Adrenal gland (tissue), 12 donors: ENCODE measurements around the gene SRBD1. TPM values are rescaled to one million over a fixed set of nuclear protein-coding genes. Genes with fewer than 3 reads are reported as not detected.

Source experiments
- DNase-seq, 7 donors: peaks; one replicate each; pipeline ENCODE4 v3.0.0-alpha.2; 2019 to 2020
- H3K27ac ChIP-seq, 5 donors: fragments of 200-600 bp; sonication (generic) in 4 of 5; 1 replicate in 3 of 5; 2 replicates in 2 of 5; pipeline versions ENCODE4 v1.5.1 to v1.8.0; 2016 to 2020; ENCODE audit warnings: mild to moderate bottlenecking in 1 of 5
- H3K27me3 ChIP-seq: fragments of 200-600 bp; 2 replicates; pipeline ENCODE4 v1.8.0; 2021
- H3K36me3 ChIP-seq, 2 donors: fragments of 200-600 bp; replicated peaks in 1 of 2; 1 replicate in 1 of 2; 2 replicates in 1 of 2; pipeline versions ENCODE4 v1.5.1 to v1.8.0; 2018 to 2022
- H3K4me1 ChIP-seq, 2 donors: fragments of 200-600 bp; replicated peaks in 1 of 2; 1 replicate in 1 of 2; 2 replicates in 1 of 2; pipeline versions ENCODE4 v1.5.1 to v1.8.0; 2018 to 2021
- H3K4me3 ChIP-seq, 4 donors: fragments of 200-600 bp; sonication (generic) in 3 of 4; one replicate each; pipeline ENCODE4 v1.5.1; 2016 to 2018
- H3K9me3 ChIP-seq, 3 donors: fragments of 200-600 bp; sonication (generic) in 1 of 3; replicated peaks in 1 of 3; 1 replicate in 2 of 3; 2 replicates in 1 of 3; pipeline versions ENCODE4 v1.5.1 to v1.8.0; 2016 to 2021
- POLR2A ChIP-seq, 2 donors: fragments of 450-650 bp; IDR thresholded peaks; one replicate each; pipeline ENCODE4 v1.6.1; 2017; ENCODE audit warnings: antibody characterized with exemption in 2 of 2, mild to moderate bottlenecking in 2 of 2, moderate library complexity in 1 of 2
- WGBS, 4 donors: extraction: QIAGEN DNeasy Blood & Tissue Kit in 2 of 4; methylation state at CpG; one replicate each; pipeline versions ENCODE4 v1.1.5 to v1.1.7; 2013 to 2017; 5-methylcytosine and 5-hydroxymethylcytosine counted together
- intact Hi-C, 2 donors: fragments of 100-400 bp; cut with DNase I; formaldehyde crosslinking; loops; one replicate each; pipeline versions ENCODE4 v1.14.1 to v1.15.0; 2022 to 2023
- polyA plus RNA-seq, 3 donors: library from polyadenylated mRNA; stranded (reverse); fragments of 200-250 nt in 2 of 3; fragments of 350-450 nt in 1 of 3; fragmentation: Illumina TruSeq in 1 of 3; extraction: RNeasy Lipid Tissue Mini Kit (QIAGEN cat#74804) in 1 of 3; gene quantifications; one replicate each; pipeline ENCODE4 v1.2.3, GENCODE V29; 2013 to 2014
- total RNA-seq, 9 donors: library from RNA; depleted of rRNA in 4 of 9; stranded (reverse); fragments of >200 nt in 4 of 9; fragments of 120-200 nt in 1 of 9; fragmentation: NEBNext Ultra II Directional in 1 of 9; extraction: Animal tissue kit (Norgen Biotek cat#: 25700) in 1 of 9; gene quantifications; one replicate each; pipeline versions ENCODE4 v1.1.0 to v1.2.4, GENCODE V29; 2013 to 2023
- TF ChIP-seq, protein P1 (sequence below), 6 experiments: fragments of 450-650 bp in 4 of 6; fragments of 200-600 bp in 2 of 6; sonication (generic) in 1 of 6; IDR thresholded peaks; 1 replicate in 5 of 6; 2 replicates in 1 of 6; pipeline versions ENCODE4 v1.5.1 to v1.8.0; 2016 to 2021; ENCODE audit warnings: antibody characterized with exemption in 6 of 6, mild to moderate bottlenecking in 2 of 6, moderate library complexity in 1 of 6
- donor health status: healthy with polysubstance abuse.
- donor health status: Bipolar disorder and iron deficiency.
- donor health status: DM: yes; HTN: yes; CAD: no.
- donor health status: DM: no; HTN: no; CAD: no.
- donor health status: DM: no; HTN: no; CAD: no.
- donor health status: DM: yes; HTN: yes; CAD: no.

Gene SRBD1
- total and polyA plus RNA-seq, 12 donors = 2.7 to 21.6 (median 13.8) TPM

DNA sequence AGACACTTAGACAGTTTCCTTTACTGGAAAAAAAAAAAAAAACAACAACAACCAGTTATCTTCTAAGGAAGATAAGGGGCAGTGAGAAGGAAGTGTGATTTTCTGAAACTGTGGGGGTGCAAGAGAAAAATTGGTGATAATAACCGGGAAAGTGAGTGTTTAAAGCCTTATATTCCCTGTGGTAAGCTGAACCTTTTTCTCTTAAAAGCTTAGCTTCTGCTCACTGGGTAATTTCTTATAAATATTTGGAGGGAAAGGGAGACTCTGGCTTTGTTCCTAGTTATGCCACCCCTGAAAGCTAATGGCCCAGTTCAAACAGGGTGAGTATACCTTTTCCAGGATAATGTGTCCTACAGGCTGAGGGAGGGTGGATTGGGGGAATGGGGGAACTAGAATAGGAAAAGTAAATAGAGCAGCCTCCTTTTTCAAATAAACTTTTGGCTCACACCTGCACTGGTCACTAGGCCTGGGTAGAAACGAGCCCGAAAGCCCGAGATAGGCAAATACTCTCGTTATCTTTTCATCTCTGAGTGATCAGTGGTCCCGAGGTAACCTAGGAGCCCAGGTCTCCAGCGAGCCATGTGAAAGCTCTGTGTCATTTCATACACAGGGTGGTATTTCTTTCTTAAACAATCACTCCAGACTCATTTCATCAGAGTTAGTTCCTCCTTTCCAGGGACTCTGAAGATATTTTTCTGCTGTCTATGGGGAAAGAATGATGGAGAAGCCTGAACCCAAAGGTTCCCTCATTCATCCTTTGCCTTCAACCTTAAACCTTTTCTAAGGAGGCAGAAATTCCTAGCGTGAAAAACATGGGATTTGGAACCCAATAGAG is 15.5 kb upstream of the SRBD1 start:
- H3K27me3 ChIP-seq = no peaks in the 10 kb centered on the region
- no peak overlapping the region for H3K27ac ChIP-seq
- no peak for DNase-seq
- TF ChIP-seq, protein P1, sequence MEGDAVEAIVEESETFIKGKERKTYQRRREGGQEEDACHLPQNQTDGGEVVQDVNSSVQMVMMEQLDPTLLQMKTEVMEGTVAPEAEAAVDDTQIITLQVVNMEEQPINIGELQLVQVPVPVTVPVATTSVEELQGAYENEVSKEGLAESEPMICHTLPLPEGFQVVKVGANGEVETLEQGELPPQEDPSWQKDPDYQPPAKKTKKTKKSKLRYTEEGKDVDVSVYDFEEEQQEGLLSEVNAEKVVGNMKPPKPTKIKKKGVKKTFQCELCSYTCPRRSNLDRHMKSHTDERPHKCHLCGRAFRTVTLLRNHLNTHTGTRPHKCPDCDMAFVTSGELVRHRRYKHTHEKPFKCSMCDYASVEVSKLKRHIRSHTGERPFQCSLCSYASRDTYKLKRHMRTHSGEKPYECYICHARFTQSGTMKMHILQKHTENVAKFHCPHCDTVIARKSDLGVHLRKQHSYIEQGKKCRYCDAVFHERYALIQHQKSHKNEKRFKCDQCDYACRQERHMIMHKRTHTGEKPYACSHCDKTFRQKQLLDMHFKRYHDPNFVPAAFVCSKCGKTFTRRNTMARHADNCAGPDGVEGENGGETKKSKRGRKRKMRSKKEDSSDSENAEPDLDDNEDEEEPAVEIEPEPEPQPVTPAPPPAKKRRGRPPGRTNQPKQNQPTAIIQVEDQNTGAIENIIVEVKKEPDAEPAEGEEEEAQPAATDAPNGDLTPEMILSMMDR (IDR thresholded peaks at IDR 0.05) = no peak
- TF ChIP-seq POLR2A (IDR thresholded peaks at IDR 0.05) = no peak
- H3K36me3 ChIP-seq = no peaks in the 10 kb centered on the region
- no peaks in the 10 kb centered on the region for H3K9me3 ChIP-seq
- intact Hi-C loops = no loop called here
- WGBS, 4 donors = 58 to 82% (median 78%) methylated on average over 8 of the region's 8 CpGs
- no peaks in the 10 kb centered on the region for H3K4me1 ChIP-seq
- no peak overlapping the region for H3K4me3 ChIP-seq

- TF ChIP-seq POLR2A (IDR thresholded peaks at IDR 0.05) = no peak
- TF ChIP-seq, protein P1 (IDR thresholded peaks at IDR 0.05) = no peak
- Histone ChIP-seq H3K4me3 (no peak overlapping the region), H3K27me3 (no peaks in the 10 kb centered on the region), H3K27ac (no peak overlapping the region), H3K4me1 (no peaks in the 10 kb centered on the region), H3K9me3 (no peaks in the 10 kb centered on the region), H3K36me3 (no peaks in the 10 kb centered on the region)
- no peak for DNase-seq
- intact Hi-C loops = no loop called here
Measured at GRCh38 chr2:45625824-45626223, 14.8 kb upstream of the SRBD1 start.

GRCh38 chr2:45623098-45623497 is 12.0 kb upstream of the SRBD1 start:
- H3K36me3 ChIP-seq = no peaks in the 10 kb centered on the region
- WGBS, 4 donors = 75 to 80% (median 78%) methylated on average over 3 of the region's 3 CpGs

DNA sequence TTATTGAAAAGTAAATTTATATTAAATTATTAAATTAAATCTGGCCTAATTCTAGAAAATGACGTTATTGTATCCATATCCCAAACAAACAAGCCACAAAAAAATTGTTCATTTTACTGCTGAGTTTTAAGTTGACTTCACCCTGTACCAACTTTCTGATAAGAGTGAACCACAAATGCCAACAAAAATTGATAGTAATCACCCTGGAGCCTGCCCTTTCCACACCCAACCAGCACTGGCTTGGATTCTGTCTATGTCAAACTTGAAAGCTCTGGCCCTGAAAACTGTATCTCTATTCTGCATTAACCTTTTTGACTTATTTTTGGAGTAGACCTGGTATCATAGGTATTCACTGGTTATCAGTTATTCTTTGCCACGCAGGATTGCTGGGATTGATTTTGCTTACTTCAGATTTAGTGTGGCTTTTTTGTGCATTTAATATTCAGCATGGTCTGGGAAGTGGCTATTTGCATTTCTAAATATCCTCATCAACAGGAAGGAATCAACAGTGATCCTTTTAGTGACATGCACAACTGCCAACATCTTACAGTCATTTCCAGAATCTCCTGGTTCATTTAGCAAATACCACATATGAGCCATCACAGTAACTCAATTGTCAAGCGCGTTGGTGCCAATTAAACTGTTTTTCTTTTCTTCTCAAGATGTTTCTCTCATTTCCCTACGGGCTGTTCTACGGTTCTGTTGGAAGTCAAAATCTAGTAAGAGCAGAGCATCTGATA is 11.4 kb upstream of the SRBD1 start:
- intact Hi-C loops = no loop called here

More at GRCh38 chr2:45623098-45623497, 12.0 kb upstream of the SRBD1 start:
- Histone ChIP-seq H3K27ac (no peak overlapping the region), H3K4me3 (no peak overlapping the region), H3K27me3 (no peaks in the 10 kb centered on the region), H3K9me3 (no peaks in the 10 kb centered on the region), H3K4me1 (no peaks in the 10 kb centered on the region)
- DNase-seq = no peak
- intact Hi-C loops = no loop called here
- no peak for TF ChIP-seq POLR2A (IDR thresholded peaks at IDR 0.05)
- TF ChIP-seq, protein P1 (IDR thresholded peaks at IDR 0.05) = no peak

More for the DNA sequence above, 11.4 kb upstream of the SRBD1 start:
- Histone ChIP-seq H3K27ac (no peak overlapping the region), H3K36me3 (no peaks in the 10 kb centered on the region), H3K4me1 (no peaks in the 10 kb centered on the region), H3K27me3 (no peaks in the 10 kb centered on the region), H3K9me3 (no peaks in the 10 kb centered on the region), H3K4me3 (no peak overlapping the region)
- no peak for DNase-seq
- WGBS, 4 donors = 85 to 93% (median 86%) methylated on average over 6 of the region's 6 CpGs
- no peak for TF ChIP-seq POLR2A (IDR thresholded peaks at IDR 0.05)
- TF ChIP-seq, protein P1 (IDR thresholded peaks at IDR 0.05) = no peak
